GM18861 (cell line): ENCODE measurements around the gene GLRX5.
A peak's percentile ranks its signal among the peaks of the same experiment; 100 is the strongest.

Experiments
- ATAC-seq: cut with Tn5 transposase; IDR thresholded peaks from one replicate; pipeline ENCODE4 v1.9.1; 2021; ENCODE audit not compliant: unreplicated experiment

GLRX5 gene

DNA sequence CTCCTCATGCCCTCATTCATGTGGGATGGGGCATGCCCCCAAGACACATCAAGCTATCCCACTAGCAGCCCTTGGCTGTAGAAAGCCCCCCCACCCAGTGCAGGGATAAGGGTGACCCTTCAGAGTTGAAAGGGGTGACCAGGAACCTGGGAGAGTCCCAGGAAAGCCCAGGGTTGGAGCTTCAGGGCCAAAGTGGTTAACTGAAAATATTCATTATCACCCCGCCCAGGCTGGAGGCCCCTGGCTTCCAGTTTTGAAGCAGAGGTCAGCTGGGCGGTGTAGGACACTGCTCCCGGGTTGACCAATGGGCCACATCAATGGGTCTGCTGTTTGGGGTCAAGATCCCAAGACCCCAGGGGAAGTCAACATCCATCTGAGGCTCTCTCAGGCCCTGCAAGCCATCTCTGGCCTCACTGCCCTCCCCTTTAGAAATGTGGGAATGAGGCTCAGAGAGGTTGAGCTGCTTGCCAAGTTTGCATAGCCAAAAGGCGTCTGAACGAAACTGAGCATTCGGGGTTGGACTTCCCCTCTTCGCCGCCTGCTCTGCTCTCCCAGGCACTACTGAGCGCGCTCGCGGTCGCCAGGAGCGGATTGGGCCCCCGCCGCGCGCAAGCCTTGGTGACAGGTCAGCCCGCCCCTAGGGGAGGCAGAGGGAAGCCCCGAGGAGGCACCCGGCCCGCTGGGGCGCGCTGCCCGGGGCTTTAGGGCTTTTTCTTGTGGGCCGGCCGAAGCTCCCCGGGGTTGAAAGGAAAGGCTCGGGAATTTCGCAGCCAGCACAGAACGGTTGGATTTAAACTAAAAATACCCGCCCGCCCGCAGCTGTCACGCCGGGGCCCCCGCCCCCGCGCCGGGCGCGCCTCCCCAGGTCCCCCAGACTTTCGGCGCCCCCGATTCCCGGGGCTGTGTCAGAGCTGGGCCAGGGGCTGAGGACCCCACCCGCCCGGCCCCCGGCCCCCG, 19.0 kb upstream of the GLRX5 start:
- ATAC-seq = peak; percentile 63

DNA sequence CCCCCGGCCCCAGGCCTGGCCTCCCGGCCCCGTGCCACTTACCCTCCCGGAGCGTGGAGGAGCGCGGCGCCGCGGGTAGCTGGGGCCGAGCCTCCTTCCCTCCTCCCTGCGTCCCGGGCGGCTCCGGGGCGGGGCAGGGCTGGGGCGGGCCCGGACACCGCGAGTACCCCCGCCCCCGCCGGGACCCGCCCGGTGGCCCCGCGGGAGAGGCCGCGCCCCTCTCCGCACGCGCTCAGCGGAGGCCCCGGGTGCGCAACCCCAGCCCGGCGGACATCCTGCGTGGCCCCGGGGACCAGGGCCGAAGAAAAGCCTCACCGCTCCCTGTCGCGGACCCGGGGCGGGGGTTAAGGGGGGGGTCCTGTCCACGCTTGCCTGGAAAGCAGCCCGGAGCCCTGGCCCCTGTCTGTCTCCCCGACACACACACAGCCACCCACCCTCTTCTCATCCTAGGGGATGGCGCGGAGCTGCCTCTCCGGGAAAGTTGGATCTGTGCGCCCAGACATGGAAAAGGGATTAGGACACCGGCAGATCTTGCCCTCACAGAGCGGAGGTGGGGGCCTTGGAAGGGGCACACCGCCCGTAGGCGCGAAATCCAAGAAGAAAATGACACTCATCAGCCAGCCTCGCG, 18.2 kb upstream of the GLRX5 start, which contains the start of gene SYNE3:
Gene SYNE3, minus strand, starts transcription at position 97 of the 628 bp plus-strand sequence. CDS start 40,829 bp downstream, outside the sequence.
- ATAC-seq = peak; percentile 5

DNA sequence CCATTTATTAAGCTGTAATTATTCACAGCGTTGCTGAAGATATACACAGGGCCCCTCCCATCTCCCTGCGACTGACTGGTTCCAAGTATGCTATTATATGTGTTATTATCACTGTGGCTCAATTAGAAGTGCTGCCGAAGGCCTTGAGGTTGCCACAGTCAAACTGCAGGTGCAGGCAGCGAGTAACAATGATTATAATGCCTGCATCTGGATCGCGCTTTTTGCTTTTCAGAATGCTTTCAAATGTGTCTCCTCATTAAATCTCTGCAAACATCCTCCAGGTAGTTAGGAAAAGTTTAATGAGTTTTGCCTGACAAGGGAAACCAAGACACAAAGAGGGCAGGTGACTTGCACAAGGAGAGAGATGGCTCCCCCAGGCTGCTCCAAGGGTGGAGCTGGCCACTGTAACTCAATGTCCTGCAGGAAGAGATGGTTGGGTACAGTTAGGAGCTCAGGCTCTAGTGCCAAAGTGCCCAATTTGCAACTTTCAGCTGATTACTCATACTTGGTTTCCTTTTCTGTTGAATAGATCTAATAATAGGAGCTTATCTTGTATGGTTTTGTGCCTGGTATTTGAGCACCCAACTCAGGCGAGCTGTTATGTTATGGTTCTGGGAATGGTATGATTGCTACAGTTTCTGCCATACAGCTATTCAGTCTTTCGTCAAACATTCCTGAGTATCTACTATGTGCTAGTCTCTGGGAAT, 16.7 kb upstream of the GLRX5 start:
- peak; percentile 30 for ATAC-seq

DNA sequence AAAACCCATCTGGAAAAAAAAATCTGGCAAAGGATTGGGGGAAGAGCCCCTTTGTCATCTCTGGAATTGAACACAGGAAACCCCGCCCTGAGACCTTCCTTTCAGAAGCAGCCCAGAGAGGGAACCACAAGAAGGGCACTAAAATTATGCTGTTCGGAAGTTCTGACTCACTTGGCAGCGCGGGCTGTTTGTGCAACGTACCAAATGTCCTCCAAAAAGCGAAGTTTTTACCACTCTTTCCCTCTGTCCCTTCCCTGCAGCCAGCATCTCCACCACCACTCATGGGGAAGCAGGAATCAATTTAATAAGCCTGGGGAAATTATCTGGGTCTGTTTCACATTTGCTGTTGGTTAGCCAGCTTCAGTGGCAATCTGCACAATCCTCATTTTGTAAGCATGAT, 15.2 kb upstream of the GLRX5 start:
- ATAC-seq = no peak

DNA sequence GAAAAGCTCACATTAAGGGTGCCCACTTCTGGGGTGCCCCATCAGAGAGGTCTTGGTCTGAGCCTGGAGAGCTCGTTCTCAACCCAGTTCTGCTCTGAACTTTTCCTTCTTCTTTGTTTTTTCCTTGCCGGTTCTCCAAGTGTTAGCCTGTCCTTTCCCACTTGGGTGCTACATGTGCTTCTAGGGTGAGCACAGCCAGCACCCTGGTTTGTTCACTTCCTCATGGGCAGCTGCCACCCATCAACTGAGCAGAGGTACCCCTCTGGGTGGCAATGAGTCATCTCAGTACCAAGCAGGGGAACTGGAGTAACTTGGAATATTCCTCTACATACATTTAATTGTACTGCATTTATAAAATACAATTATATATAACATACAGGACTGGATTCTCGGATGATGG, 14.5 kb upstream of the GLRX5 start:
- no peak for ATAC-seq

DNA sequence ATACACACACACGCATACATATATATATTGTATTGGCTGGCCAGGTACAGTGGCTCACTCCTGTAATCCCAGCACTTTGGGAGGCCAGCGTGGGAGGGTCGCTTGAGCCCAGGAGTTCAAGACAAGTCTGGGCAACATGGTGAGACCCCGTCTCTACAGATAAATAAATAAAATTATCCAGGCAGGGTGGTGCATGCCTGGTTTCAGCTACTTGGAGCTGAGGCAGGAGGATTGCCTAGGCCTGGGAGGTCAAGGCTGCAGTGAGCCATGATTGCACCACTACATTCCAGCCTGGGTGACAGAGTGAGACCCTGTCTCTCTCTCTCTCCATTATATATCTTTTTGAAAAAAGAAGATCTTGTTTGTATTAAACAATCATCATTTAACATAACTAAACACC, 13.8 kb upstream of the GLRX5 start:
- ATAC-seq = no peak

DNA sequence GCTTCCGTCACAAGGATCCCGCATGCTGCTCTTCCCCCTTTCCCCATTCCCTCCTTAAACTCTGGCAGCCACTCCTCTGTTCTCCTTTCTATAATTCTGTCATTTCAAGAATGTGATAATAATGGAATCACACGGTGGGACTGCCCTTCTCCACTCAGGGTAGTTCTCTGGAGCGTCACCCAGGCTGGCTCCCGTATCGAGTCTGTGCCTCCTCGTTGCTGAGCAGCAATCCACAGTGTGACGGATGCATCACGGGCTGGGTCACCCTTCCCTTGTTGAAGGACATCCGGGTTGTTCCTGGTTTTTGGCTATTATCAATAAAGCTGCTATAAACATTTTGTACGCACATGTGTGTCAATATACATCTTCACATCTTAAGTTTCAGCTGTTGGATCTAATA, 12.7 kb upstream of the GLRX5 start:
- ATAC-seq = no peak

DNA sequence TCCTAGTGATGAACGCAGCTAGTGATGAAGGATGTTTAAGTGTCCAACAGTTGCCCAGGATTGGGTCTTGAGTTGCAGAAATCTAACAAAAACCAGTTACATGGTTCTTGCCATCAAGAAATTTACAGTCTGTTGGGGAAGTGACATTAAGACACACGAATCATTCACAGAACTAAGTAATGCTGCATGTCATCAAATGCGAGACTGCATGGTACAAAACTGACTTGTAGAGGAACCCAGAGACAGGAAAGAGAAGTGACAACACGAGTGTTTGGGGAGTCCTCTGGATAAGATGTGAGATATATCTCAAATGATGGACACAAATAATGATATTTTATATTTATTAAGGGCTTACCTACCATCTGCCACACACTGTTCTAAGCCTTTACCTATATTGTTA, 12.3 kb upstream of the GLRX5 start:
- no peak for ATAC-seq

DNA sequence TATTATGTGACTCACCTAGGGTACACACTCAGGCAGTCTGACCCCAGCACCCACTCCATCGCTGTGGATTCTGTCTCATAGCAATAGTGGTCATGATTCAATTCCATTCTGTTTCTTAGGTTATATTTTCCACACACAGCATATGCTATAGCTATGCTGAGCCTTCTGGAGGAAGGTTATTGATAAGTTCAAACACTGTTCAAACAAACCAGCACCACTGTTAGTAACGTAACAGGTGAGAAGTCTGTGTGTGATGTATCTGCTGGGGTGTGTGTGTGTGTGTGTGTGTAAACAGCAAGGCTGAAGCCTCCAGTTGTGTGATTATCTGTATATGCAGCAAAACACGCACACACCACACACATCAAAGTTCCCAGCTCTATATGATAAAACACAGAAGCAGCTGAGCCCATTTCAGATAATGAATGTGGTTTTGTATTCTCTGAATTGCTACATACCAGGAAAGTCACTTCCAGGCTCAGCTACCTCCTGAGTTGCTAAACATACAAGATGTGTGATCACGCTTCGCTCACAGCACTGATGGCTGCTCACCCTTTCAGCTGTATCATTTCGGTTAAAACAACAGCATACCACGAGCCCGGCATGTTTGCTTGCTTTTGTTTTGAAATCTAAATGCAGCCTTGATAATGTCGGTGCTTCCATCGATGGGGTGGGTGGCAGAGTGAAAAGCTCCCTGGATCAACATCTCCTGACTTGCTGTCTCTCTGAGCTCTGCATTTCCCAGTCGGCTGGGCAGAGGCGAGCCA, 11.6 kb upstream of the GLRX5 start:
- ATAC-seq = no peak

DNA sequence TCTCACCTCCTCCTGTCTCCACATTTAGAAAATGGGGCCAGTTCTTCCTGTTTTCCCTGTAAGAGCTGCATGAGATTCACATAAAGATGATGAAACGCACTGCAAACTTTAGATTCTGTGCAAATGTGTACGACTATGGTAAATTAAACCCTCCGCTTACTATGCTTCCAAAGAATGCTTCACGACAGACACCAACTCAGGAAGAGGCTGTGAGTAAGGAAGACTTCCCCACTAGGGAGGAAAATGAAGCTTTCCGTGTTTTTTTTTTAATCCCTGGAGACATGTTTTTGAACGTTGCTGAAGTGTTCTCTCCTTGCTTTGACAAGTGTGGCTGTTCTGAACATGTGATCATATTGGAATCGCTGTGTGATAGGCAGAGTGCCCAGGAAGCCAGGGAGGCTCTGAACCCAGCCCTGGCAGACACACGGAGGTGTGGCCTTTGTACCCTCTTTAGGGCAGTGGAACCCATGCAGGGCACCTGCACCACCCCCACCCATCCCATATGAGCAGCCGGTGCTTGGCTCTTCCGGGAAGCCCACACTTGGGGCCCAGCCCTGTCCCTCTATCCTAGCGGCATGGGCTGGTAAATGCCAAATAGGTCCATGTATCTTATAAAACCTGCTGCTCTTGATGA, 10.9 kb upstream of the GLRX5 start:
- ATAC-seq = no peak

DNA sequence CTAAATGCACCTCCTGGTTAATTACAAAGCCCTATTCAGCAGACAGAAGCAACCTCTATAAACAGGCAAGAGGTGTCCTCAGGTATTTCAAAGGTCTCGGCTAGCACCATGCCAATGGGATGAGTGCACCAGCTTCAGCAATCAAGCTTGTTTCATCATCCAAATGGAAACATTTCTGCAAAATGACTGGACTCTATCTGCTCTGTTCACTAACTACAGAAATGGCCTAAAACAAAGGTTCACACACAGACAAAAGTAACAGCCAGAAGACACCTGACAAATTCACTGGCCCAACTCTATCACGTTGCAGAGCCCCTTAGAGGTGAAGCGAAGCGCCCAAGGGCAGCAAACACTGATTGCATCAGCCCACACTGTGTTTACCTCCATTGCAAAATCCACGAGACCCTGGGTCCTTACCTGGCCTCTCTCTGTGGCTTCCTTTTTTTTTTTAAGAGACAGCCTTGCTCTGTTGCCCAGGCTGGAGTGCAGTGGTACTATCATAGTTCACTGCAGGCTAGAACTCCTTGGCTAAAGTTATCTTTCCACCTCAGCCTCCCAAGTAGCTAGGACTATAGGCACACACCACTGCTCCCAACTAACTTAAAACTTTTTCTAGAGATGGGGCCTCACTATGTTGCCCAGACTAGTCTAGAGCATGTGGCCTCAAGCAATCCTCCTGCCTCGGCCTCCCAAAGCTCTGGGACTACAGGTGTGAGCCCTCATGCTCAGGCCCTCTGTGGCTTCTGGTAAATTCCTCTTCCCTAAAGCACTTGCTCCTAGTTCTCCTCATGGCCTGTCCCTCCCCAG, 9.9 kb upstream of the GLRX5 start:
- ATAC-seq = no peak

DNA sequence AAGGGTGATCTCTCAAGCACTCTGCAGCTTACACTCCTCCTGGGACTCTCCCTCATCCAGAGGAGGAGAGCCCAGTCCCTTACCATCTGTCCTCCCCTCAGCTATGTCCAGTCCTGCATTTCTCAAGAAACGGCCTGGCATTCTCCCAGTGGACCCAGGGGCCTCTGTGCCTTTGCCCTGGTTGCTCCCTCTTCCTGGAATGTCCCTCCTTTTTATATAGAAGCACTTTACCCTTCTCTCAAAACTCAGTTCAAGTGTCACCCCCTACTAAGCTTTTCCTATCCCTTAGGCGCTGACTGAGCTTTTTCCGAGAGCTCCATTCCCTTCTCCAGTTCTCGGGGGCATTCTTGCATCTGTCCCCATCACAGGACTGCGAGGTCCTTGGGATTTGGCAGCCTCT, 8.9 kb upstream of the GLRX5 start:
- ATAC-seq = no peak

DNA sequence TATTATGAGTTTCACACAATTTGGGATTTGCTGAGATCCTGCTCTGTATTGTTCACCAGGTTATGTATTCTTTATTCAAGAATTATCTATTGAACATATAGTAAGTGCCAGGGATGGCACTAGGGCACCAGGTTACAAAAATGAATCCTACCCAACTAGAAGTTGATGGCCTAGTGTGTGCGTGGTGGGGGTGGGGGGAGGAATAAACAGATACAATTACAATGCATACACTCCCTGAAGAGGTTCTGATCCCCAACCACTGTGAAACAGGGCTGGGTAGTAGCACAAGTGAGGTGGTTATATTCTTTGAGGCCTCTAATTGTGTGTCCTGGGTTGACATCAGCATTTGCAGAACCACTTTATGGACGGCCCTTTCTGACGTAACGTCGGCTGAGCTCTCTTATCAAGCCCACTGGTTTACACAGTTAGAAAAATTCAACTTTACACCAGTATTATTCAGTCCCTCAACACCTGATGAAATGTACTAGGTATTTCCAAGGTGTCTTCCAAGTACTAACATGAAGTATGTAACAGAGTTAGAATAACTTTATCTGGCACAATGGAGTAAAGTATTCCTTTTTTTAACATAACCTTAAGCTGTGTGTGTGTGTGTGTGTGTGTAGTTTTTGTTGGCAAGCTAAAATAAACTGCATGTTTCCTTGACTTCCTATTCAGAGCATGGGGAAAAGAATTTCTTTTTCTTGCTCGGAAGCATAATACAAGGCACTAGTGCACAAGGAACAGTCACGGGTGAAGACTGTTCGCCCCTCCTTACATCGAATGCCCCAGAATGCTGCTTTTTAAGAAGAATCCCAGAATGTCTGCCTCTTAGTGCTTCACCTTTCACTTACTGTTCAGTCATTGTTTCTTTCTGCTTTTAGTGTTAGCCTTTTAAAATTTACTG, 8.1 kb upstream of the GLRX5 start:
- no peak for ATAC-seq

DNA sequence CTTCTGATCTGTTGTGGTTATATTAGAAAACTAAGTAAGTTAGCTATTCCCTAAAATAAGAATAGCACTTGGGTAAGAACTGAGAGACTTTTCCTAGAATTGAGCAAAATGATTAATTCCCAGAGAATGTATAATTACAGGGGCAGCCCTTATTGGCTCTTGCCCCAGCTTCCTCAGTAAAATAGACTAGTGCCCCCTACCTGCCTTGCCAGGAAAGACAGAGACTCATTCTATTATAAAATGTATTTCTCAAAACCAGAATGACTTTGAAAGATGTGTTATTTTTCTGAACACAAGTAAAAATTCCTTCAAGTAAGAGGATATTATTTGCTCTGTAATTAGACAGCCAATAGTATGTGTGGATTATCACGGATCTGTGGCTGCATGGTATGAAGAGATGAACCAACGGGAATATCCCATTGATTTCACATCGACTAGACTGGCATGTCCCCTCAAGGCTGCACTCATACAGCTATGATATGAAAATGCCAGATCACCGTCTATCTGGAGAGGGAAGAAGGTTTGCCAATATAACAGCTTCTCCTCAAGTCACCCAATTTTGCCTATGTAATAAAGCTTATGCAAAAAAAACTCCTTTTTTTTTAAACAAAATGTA, 7.4 kb upstream of the GLRX5 start:
- no peak for ATAC-seq

DNA sequence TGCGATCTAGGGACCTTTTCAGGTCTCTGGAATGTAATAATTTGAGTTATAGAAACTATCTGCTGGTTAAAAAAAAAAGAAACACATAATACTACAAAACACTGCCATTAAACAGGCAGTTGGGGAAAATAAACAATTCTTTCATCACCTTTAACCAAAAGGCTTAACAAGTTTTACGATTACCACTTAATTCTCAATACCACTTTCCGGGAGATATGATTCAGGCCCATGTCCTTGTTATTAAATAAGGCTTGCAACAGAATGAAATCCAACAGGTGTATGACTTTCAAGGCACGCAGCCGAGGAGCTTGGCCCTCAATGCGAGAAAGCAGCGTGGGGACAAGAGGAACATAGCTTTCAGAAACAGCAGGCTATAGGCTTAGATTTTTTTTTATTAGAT, 5.6 kb upstream of the GLRX5 start:
- no peak for ATAC-seq

DNA sequence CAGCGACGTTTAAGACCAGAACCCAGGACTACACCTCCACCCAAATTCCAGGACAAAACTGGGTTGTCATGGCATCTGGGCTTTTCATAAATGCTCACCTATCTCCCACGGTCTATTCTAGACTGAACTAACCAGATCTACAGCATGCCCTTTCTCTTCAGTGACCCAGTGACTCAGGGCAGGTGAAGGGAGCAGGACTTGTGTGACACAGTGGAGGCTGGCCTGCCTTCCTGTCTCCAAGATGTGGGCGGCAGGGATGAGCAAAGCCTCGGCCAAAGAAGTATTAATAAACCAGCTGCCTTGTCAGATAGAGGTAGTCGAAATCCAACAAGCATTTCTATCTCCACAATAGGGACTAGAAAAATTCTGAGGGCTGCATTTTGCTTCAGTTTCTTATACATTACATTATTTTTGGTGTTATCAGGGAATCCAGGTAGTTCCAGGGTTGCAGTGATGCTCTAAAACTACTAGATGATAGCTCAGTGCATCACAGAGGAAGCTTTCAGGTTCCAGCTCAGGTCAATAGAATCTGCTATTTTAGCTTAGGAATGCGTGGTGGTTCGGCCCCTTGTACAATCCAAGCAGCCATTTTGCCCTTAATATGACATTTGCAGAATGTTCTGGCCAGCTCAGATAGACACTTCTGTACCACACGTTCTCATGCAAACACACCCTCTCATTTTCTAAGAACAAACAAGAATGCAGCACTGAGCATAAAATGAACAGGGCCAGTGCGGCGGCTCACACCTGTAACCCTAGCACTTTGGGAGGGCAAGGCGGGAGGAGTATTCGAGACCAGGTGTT, 4.2 kb upstream of the GLRX5 start:
- no peak for ATAC-seq

DNA sequence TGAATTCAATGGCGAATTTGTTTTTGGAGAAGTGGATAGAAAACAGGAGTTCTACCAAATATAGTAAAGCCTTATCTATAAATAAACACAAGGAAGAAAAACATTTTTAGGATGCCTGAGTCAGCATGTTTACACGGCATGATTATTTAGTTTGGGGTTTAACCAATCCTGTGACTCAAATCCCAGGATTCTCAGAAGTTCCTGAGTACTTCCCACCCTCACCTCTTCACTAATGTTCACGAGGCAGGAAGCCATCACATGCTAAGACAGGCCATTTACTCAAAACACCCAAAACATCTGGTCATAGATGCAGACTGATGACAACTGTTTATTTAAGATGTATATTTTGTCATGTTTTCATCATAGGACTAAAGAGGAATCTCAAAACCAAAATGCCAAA, 3.4 kb upstream of the GLRX5 start:
- ATAC-seq = no peak
